GM12874 (cell line): Measurements from ENCODE around the gene SEC23B.

ENCODE experiments used
- TF ChIP-seq, protein P1 (sequence below): IDR thresholded peaks from 2 replicates; pipeline ENCODE4 v1.5.1; 2011; ENCODE audit warnings: low read depth, mild to moderate bottlenecking, control low read depth, low read length, moderate library complexity; ENCODE audit not compliant: insufficient read depth

The SEC23B gene

DNA sequence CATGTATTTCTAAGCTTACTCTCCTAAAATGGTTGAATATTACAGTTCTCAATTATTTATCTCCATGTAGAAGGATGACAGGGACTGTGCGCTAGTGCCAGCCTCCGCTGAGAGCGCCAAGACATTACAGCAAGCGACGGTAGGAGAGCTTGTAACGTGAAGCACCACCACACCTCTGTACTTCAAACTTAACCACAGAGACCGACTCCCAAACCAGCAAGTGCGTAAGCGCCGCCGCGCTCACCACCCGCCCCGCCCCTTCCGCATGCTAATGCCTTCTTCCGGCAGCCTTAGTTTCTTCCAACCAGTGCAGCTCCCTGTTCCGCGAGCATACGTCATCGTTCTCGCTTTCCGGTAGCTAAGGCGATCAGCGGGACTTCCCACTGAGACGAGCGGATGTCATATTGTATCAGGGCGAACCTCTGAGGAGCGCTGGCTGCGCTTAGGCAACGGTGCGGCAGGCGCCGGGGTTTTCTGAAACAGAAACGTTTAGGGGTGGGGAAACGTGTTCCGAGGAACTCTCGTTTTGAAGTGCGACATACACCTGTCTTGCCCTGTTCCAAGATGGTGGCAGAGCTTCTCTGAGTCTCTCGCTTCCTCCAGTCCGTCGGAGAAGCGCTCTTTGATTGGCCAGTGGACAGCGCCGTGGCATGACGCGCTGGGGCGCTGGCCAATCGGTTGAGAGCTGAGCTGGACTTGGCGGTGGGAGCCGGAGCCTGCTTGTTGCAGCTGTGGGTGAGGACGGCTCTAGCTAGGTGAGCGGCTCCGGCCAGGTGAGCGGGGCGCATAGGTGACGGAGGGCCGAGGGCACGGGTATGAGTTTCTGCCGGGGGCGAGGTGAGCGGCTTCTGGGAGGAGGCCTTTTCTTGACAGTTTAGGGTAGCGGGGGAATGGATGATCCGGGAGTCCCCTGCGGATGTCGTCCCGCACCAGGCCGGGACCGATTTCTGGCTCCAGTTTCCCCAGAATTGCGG, at the start of gene SEC23B:
TSS of gene SEC23B (plus strand) at position 723 of the 974 bp plus-strand sequence. CDS start 2,896 bp downstream, outside the sequence.
- TF ChIP-seq, protein P1, sequence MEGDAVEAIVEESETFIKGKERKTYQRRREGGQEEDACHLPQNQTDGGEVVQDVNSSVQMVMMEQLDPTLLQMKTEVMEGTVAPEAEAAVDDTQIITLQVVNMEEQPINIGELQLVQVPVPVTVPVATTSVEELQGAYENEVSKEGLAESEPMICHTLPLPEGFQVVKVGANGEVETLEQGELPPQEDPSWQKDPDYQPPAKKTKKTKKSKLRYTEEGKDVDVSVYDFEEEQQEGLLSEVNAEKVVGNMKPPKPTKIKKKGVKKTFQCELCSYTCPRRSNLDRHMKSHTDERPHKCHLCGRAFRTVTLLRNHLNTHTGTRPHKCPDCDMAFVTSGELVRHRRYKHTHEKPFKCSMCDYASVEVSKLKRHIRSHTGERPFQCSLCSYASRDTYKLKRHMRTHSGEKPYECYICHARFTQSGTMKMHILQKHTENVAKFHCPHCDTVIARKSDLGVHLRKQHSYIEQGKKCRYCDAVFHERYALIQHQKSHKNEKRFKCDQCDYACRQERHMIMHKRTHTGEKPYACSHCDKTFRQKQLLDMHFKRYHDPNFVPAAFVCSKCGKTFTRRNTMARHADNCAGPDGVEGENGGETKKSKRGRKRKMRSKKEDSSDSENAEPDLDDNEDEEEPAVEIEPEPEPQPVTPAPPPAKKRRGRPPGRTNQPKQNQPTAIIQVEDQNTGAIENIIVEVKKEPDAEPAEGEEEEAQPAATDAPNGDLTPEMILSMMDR, result no peak

DNA sequence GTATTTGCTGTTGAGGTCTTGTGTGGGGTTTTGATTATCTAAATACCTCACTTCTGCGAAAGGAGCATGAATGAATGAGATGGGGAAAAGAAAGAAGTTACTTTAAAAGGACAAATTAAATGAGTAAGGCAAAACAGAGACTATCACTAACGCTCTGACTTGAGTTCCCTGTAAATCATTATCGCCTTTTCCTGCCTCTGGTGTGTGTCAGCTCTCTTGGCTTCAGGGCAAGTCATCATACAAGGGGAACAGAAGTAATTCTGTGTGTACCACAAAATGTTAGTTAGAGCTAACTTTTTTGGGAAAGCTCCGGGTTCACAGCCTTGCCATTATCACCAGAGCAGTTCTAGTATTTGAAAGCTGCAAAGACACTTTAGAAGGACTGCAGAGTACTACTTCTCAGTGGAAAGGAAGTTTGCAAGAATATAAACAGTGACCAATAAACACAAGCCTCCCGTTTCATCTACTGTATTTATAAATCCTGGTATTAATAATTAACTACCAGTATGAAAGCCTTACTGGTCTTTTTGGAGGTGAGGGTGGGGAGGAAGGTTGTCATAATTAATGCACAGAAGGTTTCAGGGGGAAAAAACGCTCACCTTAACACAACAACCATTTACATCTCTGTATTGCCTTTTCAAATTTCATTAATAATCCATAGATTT, 42.1 kb upstream of the SEC23B start:
- TF ChIP-seq, protein P1, result no peak

DNA sequence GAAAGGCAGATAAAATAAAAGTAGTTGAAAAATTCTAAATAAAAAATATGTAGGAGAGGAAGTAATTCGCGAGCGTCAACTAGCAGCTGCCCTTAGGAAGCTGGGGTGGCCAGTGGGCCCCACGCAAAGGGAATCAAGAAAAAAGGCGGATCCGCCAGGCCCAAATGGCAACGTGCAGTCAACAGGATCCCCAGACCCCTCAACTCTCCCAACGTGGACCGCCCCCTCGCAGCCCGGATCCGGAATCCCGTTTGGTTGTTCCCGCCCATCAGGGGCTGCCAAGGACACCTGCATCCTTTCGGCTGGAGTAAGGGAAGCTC, 41.2 kb upstream of the SEC23B start:
- TF ChIP-seq, protein P1, result no peak

DNA sequence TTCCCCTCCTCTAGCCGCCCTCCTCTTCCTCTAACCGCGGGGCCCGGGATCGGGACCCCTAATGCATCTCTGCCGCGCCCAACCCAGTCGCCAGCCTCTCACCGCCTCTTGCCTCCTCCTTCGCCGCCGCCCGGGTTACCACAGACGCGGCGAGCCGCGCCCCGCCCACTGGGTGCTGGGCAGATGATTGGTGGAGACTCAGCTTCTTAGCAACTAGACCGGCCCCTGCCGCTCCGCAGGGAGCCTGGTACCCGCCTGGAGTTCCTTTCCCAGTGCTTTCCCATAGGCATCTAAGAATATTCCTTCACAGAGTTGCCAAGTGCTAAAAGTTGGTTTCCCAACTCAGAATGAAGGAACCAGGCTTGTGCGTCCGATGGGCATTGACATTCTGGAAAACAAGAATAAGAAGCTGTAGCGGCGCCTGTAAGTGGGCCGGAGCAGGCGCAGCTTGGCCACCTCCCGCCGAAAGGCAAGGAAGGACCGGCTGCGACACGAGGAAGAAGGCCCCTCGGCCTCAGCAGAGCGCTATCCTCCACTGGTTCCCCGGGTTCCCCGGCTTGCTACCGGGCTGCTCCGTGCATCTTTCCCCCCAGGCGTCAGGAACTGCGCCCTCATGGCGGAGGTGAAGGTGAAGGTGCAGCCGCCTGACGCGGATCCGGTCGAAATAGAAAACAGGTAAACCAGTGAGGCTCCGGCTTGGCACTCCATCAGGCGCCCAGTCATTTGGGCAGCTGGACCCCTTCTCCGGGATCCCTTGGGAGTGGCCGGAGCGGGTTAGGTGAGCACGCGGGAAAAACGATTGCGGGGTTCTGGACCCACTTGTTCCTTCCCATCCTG, 40.6 kb upstream of the SEC23B start, which contains the start of the genes DZANK1 and POLR3F:
TSS of gene DZANK1 (minus strand) at position 137 of the 837 bp plus-strand sequence. CDS start 1,672 bp downstream, outside the sequence.
TSS of gene POLR3F (plus strand) at position 497 of the 837 bp plus-strand sequence. CDS start at position 614, 117 bp downstream.
- TF ChIP-seq, protein P1, result no peak

DNA sequence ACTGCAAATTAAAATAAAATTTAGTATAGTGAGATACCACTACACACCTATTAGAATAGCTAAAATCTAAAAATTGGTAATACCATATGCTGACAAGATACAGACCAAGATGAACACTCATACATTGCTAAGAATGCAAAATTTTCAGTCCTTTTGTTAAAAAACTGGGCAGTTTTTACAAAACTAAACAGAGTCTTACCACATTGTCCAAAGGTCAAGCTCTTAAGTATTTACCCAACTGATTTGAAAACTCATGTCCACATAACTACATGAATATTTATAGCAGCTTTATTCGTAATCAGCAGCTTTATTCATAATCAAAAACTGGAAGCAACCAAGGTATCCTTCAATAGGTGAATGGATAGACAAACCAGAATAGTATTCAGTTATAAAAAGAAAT, 30.5 kb upstream of the SEC23B start:
- TF ChIP-seq, protein P1, result no peak

DNA sequence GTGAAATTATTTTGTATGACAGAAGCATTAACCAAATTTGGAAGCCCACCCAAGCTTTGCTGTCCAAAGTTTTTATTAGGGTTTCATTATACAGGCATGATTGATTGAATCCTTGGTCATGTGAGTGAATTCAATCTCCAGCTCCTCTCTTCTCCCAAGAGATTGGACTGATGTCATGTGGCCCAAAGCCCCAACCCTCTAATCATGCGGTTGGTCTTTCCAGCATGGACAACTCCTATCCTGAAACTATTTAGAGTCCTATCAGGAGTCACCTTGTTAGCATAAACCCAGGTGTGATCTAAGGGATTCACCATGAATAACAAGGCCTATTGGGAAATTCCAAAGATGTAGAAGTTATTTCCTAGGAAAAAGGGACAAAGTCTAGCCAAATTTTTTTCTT, 29.9 kb upstream of the SEC23B start:
- TF ChIP-seq, protein P1, result no peak
